Esophagus muscularis mucosa (tissue), 4 donors: ENCODE results near the gene PLEKHA6. TPM values are rescaled to one million over a fixed set of nuclear protein-coding genes. Genes with fewer than 3 reads are reported as not detected.

ENCODE experiments used
- DNase-seq: peaks from one replicate; pipeline ENCODE4 v3.0.0-alpha.2; 2017; ENCODE audit errors: extremely low spot score
- H3K27ac ChIP-seq, 4 donors: fragments of 200-600 bp; sonication (generic); replicated peaks in 1 of 4; 1 replicate in 3 of 4; 2 replicates in 1 of 4; pipeline ENCODE4 v1.5.1; 2016 to 2019; ENCODE audit warnings: mild to moderate bottlenecking in 1 of 4
- H3K27me3 ChIP-seq, 4 donors: fragments of 200-600 bp; sonication (generic); one replicate each; pipeline versions ENCODE4 v1.5.1 to v1.6.0; 2016 to 2019
- H3K36me3 ChIP-seq, 4 donors: fragments of 200-600 bp; sonication (generic); one replicate each; pipeline ENCODE4 v1.5.1; 2016 to 2019
- H3K4me1 ChIP-seq, 4 donors: fragments of 200-600 bp; sonication (generic); one replicate each; pipeline ENCODE4 v1.5.1; 2016 to 2019
- H3K4me3 ChIP-seq, 4 donors: fragments of 200-600 bp; sonication (generic); 1 replicate in 2 of 4; 2 replicates in 2 of 4; pipeline ENCODE4 v1.5.1; 2016 to 2019; ENCODE audit warnings: mild to moderate bottlenecking in 4 of 4, moderate library complexity in 1 of 4
- H3K9me3 ChIP-seq, 4 donors: fragments of 200-600 bp; sonication (generic); 1 replicate in 3 of 4; 2 replicates in 1 of 4; pipeline ENCODE4 v1.5.1; 2016 to 2019
- EP300 ChIP-seq: sonication (generic); formaldehyde crosslinking; IDR thresholded peaks from one replicate; pipeline ENCODE4 v1.6.1; 2017; ENCODE audit warnings: antibody characterized with exemption
- POLR2A ChIP-seq: fragments of 450-650 bp; IDR thresholded peaks from one replicate; pipeline ENCODE4 v1.6.1; 2017; ENCODE audit warnings: antibody characterized with exemption, moderate library complexity, mild to moderate bottlenecking, low read depth
- POLR2AphosphoS5 ChIP-seq, 2 donors: sonication (generic); formaldehyde crosslinking; IDR thresholded peaks; one replicate each; pipeline ENCODE4 v1.6.1; 2017; ENCODE audit warnings: antibody characterized with exemption in 2 of 2
- WGBS: methylation state at CpG from one replicate; pipeline ENCODE4 v1.1.5; 2018; 5-methylcytosine and 5-hydroxymethylcytosine counted together
- intact Hi-C: fragments of 100-400 bp; cut with DNase I; formaldehyde crosslinking; loops from one replicate; pipeline ENCODE4 v1.15.1; 2023
- total RNA-seq, 4 donors: library from RNA; depleted of rRNA; stranded (reverse); fragments of >200 nt; gene quantifications; one replicate each; pipeline versions ENCODE4 v1.1.0 to v1.2.1, GENCODE V29; 2016
- TF ChIP-seq, protein P1 (sequence below), 3 experiments: fragments of 200-600 bp in 2 of 3; fragments of 450-650 bp in 1 of 3; sonication (generic) in 2 of 3; IDR thresholded peaks; one replicate each; pipeline ENCODE4 v1.5.1; 2017 to 2019; ENCODE audit warnings: antibody characterized with exemption in 3 of 3, mild to moderate bottlenecking in 2 of 3, moderate library complexity in 1 of 3

PLEKHA6 gene
- total RNA-seq, 4 donors from 2014 or later = 11.9 to 22.4 (median 15.9) TPM

DNA sequence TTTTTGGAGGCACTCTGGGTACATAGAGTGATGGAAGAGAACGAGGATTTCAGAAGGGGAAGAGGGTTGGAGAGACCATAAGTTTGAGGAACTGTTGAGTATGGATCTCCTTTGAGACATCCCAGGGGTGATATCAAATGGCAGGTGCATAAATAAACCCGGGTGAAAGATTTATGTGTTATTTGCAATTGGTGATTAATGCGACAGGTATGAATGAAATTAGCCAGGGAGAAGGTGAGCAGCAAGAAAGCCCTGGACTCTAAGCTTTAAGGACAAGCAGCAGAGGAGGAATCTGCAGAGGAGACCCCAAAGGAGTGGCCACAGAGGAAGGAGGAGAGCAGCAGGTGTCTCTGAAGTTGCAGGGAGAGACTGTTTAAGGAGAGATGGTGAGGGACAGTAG is 184.8 kb downstream of the PLEKHA6 start:
- no peaks in the 10 kb centered on the region for H3K36me3 ChIP-seq
- DNase-seq = no peak
- 78% methylated on average over 3 of the region's 3 CpGs for WGBS
- H3K9me3 ChIP-seq = peaks cover 0 to 10% (median 5%) of the 10 kb centered on the region in 4 donors
- peaks cover 0 to 58% (median 0%) of the 10 kb centered on the region in 4 donors for H3K27me3 ChIP-seq
- intact Hi-C loops = no loop called here
- no peaks in the 10 kb centered on the region for H3K4me1 ChIP-seq
- no peak overlapping the region for H3K27ac ChIP-seq
- TF ChIP-seq, protein P1, sequence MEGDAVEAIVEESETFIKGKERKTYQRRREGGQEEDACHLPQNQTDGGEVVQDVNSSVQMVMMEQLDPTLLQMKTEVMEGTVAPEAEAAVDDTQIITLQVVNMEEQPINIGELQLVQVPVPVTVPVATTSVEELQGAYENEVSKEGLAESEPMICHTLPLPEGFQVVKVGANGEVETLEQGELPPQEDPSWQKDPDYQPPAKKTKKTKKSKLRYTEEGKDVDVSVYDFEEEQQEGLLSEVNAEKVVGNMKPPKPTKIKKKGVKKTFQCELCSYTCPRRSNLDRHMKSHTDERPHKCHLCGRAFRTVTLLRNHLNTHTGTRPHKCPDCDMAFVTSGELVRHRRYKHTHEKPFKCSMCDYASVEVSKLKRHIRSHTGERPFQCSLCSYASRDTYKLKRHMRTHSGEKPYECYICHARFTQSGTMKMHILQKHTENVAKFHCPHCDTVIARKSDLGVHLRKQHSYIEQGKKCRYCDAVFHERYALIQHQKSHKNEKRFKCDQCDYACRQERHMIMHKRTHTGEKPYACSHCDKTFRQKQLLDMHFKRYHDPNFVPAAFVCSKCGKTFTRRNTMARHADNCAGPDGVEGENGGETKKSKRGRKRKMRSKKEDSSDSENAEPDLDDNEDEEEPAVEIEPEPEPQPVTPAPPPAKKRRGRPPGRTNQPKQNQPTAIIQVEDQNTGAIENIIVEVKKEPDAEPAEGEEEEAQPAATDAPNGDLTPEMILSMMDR (IDR thresholded peaks at IDR 0.05) = no peak
- no peak for TF ChIP-seq POLR2A
- no peak for TF ChIP-seq POLR2AphosphoS5 (IDR thresholded peaks at IDR 0.05)
- no peak for TF ChIP-seq EP300
- no peak overlapping the region for H3K4me3 ChIP-seq

DNA sequence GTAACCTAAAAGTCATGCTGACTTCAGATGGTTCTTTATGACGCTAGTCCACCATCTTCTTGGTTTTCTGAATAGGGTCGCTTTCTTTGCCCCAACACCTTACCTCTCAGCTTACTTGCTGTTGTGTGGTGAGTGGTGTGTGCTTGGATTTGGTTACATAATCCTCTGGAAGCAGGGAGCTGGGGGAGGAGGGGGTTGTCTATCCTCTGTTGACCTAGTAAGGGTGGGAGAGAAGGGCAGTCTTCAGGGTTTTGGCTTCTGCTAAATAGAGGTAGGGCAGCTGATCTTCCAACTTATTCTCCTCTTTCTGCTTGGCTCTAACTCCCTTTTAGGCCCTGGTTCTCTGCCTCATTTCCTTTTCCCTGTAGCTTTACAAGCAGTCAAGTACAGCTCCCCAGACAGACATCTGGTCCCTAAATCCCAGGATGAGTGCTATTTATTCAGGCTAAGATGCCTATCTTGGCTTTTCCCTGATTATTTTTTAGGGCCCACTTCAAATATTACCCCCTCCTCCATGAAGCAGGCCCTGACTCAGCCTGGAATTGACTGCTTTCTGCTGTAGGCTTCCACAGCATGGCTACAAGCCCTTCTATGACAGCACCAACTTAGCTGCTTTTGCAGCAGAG is 187.2 kb downstream of the PLEKHA6 start:
- no peak for DNase-seq
- no peaks in the 10 kb centered on the region for H3K4me1 ChIP-seq
- intact Hi-C loops = no loop called here

GRCh38 chr1:204171751-204172178 is 188.0 kb downstream of the PLEKHA6 start:
- no peak overlapping the region for H3K4me3 ChIP-seq
- no peaks in the 10 kb centered on the region for H3K4me1 ChIP-seq
- peaks cover 0 to 38% (median 0%) of the 10 kb centered on the region in 4 donors for H3K27me3 ChIP-seq
- intact Hi-C loops = no loop called here
- no peak for DNase-seq
- H3K27ac ChIP-seq = no peak overlapping the region
- TF ChIP-seq, protein P1 (IDR thresholded peaks at IDR 0.05) = no peak
- TF ChIP-seq POLR2A (no peak), EP300 (no peak), POLR2AphosphoS5 (IDR thresholded peaks at IDR 0.05) (no peak)
- 57% methylated on average over 4 of the region's 4 CpGs for WGBS
- peaks cover 0 to 19% (median 13%) of the 10 kb centered on the region in 4 donors for H3K9me3 ChIP-seq
- H3K36me3 ChIP-seq = no peaks in the 10 kb centered on the region

More for the DNA sequence above, 187.2 kb downstream of the PLEKHA6 start:
- no peak overlapping the region for H3K4me3 ChIP-seq
- 92% methylated on average over 2 of the region's 2 CpGs for WGBS
- TF ChIP-seq EP300 (no peak), POLR2A (no peak), POLR2AphosphoS5 (IDR thresholded peaks at IDR 0.05) (no peak)
- TF ChIP-seq, protein P1 (IDR thresholded peaks at IDR 0.05) = no peak
- H3K27ac ChIP-seq = no peak overlapping the region
- H3K9me3 ChIP-seq = peaks cover 0 to 19% (median 13%) of the 10 kb centered on the region in 4 donors
- H3K36me3 ChIP-seq = no peaks in the 10 kb centered on the region
- H3K27me3 ChIP-seq = peaks cover 0 to 42% (median 0%) of the 10 kb centered on the region in 4 donors

DNA sequence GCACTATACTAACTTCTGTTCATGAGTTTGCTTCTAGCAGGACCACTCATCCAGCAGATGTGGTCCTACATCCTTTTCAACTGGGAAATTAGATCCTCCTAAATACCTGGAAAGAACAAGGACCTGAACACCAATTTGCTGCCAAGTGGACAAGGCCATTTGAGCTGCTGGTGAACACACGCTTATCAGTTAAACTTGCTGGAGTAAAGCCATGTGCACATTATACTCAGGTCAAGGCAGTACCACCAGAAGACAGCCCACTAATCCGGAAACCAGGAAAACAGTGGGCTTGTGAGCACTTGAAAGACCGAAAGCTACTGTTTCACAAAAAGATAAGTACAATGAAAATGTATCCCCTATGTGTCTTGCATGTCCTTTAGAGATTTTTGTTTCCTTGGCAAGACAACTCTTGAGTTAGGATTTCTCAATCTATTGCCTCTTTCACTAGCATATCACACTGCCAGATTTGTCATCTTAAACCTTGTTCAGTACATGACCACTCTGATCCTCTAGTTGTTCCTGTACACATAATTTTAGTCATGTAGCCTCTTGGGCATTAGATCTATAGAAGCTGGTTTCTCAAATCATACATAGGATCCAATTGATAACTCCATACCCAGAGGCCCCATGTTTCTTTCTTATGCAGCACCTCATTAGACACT is 189.1 kb downstream of the PLEKHA6 start:
- intact Hi-C loops = no loop called here
- Histone ChIP-seq H3K36me3 (no peaks in the 10 kb centered on the region), H3K9me3 (peaks cover 0 to 19% (median 13%) of the 10 kb centered on the region in 4 donors), H3K4me1 (no peaks in the 10 kb centered on the region), H3K27me3 (peaks cover 0 to 38% (median 0%) of the 10 kb centered on the region in 4 donors), H3K27ac (no peak overlapping the region), H3K4me3 (no peak overlapping the region)
- no peak for DNase-seq
- TF ChIP-seq POLR2AphosphoS5 (IDR thresholded peaks at IDR 0.05) (no peak), POLR2A (no peak), EP300 (no peak)
- TF ChIP-seq, protein P1 (IDR thresholded peaks at IDR 0.05) = no peak
- WGBS = 80% methylated on average over 3 of the region's 3 CpGs
